ENCODE measurements around the gene SYNJ2.
"Not testable (repeated sequence)": the region's sequence is repeated elsewhere in the genome, so short reads cannot be mapped to it uniquely, and the experiment has no call there.

Gene SYNJ2, protein sequence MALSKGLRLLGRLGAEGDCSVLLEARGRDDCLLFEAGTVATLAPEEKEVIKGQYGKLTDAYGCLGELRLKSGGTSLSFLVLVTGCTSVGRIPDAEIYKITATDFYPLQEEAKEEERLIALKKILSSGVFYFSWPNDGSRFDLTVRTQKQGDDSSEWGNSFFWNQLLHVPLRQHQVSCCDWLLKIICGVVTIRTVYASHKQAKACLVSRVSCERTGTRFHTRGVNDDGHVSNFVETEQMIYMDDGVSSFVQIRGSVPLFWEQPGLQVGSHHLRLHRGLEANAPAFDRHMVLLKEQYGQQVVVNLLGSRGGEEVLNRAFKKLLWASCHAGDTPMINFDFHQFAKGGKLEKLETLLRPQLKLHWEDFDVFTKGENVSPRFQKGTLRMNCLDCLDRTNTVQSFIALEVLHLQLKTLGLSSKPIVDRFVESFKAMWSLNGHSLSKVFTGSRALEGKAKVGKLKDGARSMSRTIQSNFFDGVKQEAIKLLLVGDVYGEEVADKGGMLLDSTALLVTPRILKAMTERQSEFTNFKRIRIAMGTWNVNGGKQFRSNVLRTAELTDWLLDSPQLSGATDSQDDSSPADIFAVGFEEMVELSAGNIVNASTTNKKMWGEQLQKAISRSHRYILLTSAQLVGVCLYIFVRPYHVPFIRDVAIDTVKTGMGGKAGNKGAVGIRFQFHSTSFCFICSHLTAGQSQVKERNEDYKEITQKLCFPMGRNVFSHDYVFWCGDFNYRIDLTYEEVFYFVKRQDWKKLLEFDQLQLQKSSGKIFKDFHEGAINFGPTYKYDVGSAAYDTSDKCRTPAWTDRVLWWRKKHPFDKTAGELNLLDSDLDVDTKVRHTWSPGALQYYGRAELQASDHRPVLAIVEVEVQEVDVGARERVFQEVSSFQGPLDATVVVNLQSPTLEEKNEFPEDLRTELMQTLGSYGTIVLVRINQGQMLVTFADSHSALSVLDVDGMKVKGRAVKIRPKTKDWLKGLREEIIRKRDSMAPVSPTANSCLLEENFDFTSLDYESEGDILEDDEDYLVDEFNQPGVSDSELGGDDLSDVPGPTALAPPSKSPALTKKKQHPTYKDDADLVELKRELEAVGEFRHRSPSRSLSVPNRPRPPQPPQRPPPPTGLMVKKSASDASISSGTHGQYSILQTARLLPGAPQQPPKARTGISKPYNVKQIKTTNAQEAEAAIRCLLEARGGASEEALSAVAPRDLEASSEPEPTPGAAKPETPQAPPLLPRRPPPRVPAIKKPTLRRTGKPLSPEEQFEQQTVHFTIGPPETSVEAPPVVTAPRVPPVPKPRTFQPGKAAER (N-terminal part only)

DNA sequence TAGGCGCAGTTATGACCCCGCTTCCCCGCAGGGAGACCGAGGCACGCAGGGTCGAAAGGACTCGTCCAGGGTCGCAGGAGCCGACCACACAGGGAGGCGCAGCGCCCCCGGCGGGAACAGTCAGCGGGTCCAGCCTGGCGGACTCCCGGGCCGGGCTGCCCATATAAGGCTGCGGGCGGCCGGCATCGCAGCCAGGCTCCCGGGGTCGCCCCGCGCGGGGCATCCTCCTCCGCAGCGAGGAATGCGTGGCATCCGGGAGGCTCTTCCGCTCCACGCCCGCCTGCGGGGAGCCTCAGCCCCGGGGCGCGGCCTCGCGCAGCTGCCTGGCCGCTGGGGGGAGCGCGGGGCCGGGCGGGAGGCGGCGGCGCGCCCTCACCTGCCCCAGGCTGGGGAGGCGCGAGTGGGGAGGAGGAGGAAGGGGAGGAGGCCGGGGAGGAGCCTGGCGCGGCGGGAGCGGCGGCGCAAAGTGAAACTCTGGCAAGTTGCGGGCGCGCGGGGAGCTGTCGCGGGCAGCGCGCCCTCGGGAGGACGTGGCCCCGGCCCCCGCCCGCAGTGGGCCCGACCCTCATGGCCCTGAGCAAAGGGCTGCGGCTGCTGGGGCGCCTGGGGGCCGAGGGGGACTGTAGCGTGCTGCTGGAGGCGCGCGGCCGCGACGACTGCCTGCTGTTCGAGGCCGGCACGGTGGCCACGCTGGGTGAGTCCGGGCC lies at the start of gene SYNJ2:
TSS of gene SYNJ2 (plus strand) at position 469 of the 707 bp plus-strand sequence. CDS start at position 568, 99 bp downstream.
- peak; percentile 86 for DNase-seq (ENCODE audit: low spot score)

DNA sequence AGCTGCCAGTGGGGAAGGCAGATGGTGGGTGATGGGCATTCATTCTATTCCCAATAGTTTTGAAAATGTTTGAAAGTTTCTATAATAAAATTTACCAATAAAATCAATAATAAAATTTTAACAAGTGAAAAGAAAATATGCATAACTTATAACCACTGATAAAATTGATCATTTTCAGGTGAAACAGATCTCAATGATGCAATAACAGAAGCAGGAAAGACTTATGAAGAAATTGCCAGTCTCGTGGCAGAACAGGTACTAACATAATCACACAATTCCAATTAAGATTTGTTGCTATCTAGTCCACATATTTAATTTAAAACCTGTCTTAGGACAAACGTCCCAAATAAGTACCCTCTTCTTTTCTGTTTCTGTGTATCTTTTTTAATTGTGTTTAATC lies 45.9 kb upstream of the SYNJ2 start:
- no peak for DNase-seq (ENCODE audit: low spot score)

DNA sequence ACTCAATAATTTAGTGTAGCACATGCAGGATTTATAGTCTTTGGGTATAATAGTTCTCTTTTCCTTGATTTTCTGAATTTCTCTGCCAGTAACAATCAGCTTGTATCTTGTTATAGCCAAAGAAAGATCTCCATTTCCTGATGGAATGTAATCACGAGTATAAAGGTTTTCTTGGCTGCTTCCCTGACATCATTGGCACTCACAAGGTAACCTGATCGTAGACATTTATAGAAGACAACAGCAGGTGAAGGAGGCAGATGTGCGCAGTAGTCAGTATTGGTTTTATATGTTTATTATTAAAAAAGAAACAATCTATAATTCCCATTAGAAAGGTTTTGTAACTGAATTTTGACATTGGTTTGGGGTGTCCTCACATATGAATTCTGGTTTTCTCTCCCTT lies 44.3 kb upstream of the SYNJ2 start:
- DNase-seq (ENCODE audit: low spot score), result no peak

DNA sequence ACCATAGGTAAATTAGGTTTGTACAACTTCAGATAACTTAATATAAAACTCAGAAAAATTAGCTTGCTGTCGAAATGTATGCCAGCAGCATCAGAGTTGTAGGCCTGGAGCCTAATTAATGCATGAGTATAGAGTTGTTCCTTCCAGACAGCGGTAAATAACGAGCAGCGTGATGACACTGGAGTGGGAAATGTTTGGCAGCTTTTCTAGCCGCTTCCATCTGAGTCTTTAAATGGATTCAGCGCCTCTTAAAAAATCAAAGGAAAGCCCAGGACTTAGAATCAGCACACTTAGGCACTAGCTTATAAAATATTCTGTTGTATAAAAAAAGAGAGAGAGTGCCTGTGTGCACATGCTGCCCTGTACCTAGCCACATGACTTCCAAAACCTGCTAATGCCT lies 43.7 kb upstream of the SYNJ2 start:
- no peak for DNase-seq (ENCODE audit: low spot score)

DNA sequence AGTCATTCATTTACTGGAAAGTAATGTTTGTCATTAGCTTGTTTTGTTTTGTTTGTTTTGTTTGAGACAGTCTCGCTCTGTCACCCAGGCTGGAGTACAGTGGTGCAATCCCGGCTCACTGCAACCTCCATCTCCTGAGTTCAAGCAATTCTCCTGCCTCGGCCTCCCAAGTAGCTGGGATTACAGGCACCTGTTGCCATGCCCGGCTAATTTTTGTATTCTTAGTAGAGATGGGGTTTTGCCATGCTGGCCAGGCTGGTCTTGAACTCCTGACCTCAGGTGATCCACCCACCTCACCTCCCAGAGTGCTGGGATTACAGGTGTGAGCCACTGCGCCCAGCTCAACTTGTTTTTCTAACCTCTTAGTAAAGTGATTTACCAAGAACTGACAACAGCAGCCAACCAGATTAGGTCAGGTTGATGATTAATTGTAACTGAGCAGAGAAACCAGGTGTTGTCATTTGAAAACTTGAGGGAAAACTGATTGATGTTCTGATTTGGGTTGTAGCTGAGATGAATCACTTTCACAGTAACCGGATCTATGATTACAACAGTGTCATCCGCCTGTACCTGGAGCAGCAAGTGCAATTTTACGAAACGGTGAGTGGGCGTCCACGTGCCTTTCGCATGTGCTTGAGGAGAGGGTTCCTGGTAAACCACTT lies 41.2 kb upstream of the SYNJ2 start:
- DNase-seq (ENCODE audit: low spot score), result not testable (repeated sequence)

DNA sequence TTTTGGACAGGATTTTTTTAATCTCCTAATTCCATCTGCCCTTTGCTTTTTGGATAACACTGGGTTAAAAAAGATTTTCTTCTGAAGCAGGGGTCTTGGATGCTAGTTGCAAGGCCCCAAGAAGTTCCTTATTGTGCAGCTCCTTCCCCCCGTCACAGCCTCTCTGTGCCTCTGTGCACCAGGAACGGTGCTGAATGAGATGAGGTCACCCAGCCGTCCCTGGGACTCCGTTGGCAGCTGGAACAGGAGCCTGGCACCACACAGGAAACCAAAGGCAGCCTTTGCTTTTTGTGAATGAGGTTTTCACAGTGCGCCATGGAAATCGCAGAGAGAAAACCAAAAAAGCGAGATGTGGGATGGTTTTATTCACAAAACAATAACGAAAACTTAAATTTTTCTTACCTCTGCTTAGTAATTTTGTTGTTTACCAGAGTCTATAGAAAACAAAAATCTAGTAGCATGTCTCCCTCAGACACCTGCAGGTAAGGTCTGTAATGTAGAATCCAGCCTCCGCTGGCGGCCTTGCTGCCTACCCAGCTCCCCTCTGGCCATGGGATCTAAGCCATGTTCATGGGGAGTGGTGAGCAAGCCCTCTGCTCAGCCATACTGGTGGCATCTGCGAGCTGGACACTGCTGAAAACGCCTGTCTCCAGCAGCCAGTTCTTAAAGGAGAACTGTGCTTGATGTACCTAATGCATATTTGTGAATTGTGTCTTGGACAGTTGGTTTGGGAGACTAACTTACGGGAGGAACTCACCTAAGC lies 40.4 kb upstream of the SYNJ2 start:
- no peak for DNase-seq (ENCODE audit: low spot score)

DNA sequence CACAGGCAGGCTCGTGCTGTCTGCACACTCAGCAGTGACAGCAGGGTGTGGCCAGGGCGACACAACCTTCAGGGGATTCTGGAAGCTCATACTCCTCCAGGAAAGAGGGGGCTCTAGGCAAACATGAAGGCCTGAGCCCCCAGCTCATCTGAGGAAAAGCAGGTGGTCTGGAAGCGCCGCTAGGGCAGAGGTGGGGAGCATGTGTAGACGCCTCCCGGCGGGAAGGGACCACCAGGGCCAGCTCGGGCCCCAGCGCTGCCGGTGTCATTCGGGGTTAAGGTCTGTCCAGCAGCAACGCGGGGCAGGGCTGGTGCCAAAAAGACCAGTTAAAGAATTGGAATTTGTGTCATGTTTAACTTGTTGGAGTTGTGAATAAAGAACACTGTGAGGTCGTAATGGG lies 39.3 kb upstream of the SYNJ2 start:
- DNase-seq (ENCODE audit: low spot score), result no peak

DNA sequence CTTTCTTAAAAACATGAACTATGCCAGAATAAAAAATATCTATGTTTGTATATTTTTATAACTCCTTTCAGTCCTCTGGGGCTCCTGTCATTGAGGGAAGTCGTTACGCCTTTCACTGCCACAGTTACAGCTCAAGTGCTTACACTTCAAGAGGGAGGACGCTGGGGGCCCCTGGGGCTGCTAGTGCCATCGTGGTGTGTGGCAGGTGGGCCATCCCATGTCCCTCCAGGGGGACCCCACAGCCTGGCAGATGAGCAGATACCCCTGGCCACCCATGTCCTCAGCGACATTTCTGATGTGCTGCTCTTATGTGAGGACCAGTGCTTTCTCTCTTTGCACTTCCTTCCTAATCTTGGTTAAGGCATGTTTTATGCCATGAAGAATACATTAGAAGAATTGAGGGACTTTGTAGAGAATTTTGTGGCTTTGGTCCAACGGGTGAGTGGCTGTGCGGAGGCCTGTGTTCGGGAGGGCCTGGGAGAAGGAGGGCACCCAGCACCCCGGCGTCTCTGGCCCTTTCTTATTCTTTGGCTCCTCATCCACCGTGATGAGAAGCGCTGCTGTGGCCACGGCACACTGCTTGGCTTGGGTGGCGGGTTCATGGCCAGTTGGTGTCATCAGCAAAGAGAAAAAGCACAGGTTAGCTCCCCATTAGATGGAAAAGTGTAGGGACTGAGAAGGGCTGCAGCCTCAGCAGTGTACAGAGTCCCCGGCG lies 38.3 kb upstream of the SYNJ2 start:
- no peak for DNase-seq (ENCODE audit: low spot score)

DNA sequence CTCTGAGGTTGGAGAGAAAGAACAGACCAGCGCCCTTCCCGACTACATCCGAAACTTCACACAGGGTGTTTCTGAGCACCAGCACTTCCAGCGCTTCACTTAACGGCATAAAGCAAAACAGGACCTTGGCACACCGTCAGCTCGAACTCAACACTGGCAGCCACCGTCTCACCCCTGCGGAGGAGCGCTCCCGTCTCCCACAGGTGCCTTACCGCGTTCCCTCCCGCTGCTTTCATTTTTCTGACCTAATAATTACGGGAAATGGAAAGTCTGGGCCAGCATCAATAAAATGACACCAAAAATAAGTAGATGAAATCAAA lies 37.7 kb upstream of the SYNJ2 start:
- DNase-seq (ENCODE audit: low spot score), result no peak

DNA sequence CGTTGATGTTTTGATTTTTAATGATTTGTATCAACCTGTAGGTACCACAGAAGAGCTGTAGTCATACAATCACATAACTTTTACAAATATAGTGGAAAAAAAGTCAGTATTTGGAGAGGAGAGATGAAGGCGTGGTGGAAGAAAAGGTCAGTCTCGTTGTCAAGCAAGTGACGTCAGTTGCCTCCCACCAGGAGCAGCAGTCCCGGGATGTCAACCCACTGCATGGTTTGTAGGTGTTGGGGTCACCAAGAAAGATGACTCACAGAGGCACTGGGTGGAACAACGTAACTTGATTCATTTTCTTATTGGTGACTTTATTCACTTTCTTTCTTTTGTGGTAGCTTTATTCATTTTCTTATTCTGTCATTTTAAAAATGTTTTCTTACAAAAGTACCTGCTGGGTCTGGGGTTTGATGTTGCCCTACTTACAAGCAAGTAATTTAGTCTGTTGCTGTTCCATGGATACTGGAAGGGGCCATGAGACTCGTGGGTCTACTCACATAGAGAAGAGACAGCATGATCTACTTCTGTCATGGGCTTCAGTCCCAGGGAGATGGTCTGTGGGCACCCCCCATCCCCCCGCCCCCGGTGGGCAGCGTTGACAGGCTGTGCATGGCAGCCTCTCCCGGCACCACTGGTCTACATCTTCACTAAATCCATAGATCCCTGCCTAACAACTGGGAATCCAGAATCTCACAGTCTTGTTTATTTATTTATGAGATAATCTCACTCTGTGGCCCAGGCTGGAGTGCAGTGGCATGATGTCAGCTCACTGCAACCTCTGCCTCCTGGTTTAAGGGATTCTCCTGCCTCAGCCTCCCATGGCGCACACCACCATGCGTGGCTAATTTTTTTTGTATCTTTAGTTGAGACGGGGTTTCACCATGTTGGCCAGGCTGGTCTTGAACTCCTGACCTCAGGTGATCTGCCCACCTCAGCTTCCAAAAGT lies 36.4 kb upstream of the SYNJ2 start:
- DNase-seq (ENCODE audit: low spot score), result no peak

DNA sequence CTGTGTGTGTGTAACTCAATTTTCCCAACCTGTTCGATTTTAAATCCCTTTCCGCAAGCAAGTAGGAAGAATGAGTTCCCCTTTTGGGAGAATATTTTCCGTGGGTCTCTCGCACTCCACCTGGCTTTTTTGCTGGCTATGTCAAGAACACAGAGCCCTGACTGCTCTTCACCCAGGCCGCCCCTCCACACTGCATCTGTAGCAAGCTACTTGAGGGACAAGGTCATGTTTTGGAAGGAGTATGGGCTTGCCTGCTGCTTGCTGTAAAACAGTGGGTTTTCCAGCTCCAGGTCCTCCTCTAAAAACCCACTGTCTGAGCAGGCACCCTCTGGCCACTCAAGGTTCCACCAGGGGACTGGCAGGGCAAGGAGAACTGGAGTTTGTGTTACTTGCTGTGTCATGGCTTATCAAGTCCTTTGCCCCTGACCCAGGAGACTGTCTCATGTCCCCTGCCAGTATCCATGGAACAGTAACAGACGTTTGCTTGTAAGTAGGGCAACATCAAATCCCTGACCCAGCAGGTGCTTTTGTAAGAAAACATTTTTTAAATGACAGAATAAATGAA lies 35.5 kb upstream of the SYNJ2 start:
- no peak for DNase-seq (ENCODE audit: low spot score)

DNA sequence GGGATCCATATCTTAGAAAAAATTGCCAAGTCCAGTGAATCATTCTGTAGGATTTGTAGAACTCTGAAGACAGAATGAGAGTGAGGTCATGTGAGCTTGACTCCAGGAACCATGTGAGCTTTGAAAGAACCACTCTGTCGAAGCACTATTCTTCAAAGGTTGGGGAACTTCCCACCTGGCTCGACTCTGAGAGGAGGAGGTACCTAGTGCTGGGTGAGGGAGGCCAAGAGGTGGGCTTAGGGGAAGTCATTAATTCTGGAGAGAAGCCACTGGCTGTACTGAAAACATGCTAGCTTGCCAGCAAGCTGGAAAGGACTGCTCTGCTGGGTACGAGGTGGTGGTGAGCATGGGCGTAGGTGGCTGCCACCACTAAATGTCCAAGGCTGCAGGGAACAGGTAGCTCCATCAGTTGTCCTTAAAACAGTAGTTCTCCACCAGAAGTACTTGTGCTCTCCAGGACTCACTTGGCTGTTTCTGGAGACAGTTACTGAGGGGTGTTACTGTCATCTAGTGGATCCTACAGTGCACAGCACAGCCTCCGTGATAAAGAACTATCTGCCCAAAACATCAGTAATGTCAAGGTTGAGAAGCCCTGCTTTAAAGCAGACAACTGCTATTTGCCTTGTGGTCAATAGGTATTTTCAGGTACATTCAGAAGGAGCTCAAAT lies 34.7 kb upstream of the SYNJ2 start:
- DNase-seq (ENCODE audit: low spot score), result peak; percentile 51

DNA sequence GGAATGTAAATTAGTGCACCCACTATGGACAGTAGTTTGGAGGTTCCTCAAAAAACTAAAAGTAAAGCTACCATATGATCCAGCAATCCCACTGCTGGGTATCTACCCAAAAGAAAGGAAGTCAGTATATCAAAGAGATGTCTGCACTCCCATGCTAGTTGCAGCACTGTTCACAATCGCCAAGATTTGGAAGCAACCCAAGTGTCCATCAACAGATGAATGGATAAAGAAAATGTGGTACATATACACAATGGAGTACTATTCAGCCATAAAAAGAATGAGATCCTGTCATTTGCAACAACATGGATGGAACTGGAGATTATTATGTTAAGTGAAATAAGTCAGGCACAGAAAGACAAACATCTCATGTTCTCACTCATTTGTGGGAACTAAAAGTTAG lies 30.8 kb upstream of the SYNJ2 start:
- not testable (repeated sequence) for DNase-seq (ENCODE audit: low spot score)

DNA sequence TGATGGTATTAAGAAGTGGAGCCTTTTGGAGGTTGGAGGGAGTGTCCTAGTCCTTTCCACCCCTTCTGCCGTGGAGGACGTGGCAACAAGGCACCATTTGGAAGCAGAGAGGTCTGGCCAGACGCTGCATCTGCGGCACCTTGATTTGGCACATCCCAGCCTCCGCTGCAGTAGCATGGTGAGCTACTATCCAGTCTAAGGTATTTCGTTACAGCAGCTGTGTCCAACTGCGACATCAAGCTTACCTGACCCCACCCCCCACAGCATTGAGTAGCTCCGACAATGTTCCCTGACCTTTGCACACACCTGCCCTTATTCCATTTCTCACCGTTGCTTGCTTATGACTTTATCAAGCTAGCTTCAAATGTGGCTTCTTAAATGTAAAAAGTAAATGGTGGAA lies 29.8 kb upstream of the SYNJ2 start:
- DNase-seq (ENCODE audit: low spot score), result no peak

DNA sequence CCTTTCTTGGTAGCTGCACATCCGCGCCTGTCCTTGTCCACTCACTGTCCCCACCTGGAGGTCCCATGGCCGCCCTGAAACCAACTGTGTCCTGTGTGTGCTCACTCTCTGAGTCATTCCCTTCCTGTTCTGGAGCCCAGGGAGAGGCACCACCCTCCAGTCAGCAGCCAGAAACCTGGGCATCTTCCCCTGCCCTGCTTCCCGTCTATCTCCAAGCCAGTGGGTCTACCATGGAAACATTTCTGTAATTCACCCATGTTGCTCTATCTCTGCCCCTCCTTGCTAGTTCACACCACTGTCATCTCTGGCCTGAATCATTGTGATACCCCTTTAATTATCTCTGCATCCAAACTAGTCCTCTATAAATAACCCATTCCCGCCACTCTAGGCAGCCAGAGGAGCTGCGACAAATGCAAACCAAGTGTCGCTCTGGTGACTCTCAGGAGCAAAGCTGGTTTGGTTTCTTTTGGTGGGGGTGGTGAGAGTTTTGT lies 28.8 kb upstream of the SYNJ2 start:
- no peak for DNase-seq (ENCODE audit: low spot score)

DNA sequence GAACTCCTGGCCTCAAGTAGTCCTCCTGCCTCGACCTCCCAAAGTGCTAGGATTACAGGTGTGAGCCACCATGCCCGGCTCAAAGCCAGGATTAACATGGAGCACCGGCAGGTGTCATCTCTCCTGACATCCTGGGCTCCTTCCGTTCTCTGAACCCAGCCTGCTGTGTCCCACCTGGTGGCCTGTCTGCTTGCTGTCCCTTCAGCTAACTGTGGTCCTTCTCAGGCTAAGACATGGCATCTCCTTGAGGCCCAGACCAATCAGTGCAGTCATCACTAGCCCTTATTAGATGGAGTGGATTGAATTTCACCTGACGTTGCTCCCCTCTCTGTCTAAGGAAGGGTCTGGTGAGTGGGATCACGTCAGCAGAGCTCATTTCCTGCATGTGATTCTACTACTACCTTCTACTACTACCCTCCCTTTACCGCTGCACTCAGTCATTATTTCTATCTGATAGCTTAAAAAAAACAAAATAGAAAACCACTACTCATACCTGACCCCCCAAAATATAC lies 28.0 kb upstream of the SYNJ2 start:
- no peak for DNase-seq (ENCODE audit: low spot score)

All from D341Med (cell line).